Measurements from ENCODE around the gene CSNK2A3.

Gene CSNK2A3

GRCh38 chr11:11351042-11351586, 1.9 kb downstream of the CSNK2A3 start:
- H3K4me3 ChIP-seq (ENCODE audit: low read depth, low read length): no peak overlapping the region
- DNase-seq (ENCODE audit: low read depth): no peak
- no peak for TF ChIP-seq CTCF (IDR thresholded peaks at IDR 0.05; ENCODE audit: control insufficient read depth, extremely low read depth, insufficient read depth)

- no peak for TF ChIP-seq CTCF (IDR thresholded peaks at IDR 0.05; ENCODE audit: control insufficient read depth, extremely low read depth, insufficient read depth)
- DNase-seq (ENCODE audit: low read depth): no peak
- no peak overlapping the region for H3K4me3 ChIP-seq (ENCODE audit: low read depth, low read length)
Measured at GRCh38 chr11:11349870-11350337, 3.1 kb downstream of the CSNK2A3 start.

GRCh38 chr11:11349106-11349825, 3.8 kb downstream of the CSNK2A3 start:
- H3K4me3 ChIP-seq (ENCODE audit: low read depth, low read length): no peak overlapping the region
- DNase-seq (ENCODE audit: low read depth): no peak
- no peak for TF ChIP-seq CTCF (IDR thresholded peaks at IDR 0.05; ENCODE audit: control insufficient read depth, extremely low read depth, insufficient read depth)

GRCh38 chr11:11348303-11348702, 4.7 kb downstream of the CSNK2A3 start:
- DNase-seq (ENCODE audit: low read depth): no peak
- no peak for TF ChIP-seq CTCF (IDR thresholded peaks at IDR 0.05; ENCODE audit: control insufficient read depth, extremely low read depth, insufficient read depth)
- H3K4me3 ChIP-seq (ENCODE audit: low read depth, low read length): no peak overlapping the region

GRCh38 chr11:11347592-11347991, 5.5 kb downstream of the CSNK2A3 start:
- no peak for TF ChIP-seq CTCF (IDR thresholded peaks at IDR 0.05; ENCODE audit: control insufficient read depth, extremely low read depth, insufficient read depth)
- no peak overlapping the region for H3K4me3 ChIP-seq (ENCODE audit: low read depth, low read length)
- DNase-seq (ENCODE audit: low read depth): no peak

GRCh38 chr11:11346303-11346702, 6.7 kb downstream of the CSNK2A3 start:
- TF ChIP-seq CTCF (IDR thresholded peaks at IDR 0.05; ENCODE audit: control insufficient read depth, extremely low read depth, insufficient read depth): no peak
- no peak for DNase-seq (ENCODE audit: low read depth)

More at GRCh38 chr11:11346303-11346702, 6.7 kb downstream of the CSNK2A3 start:
- H3K4me3 ChIP-seq (ENCODE audit: low read depth, low read length): no peak overlapping the region

Measured in LNCaP clone FGC (cell line).